ACC112 (cell line): ENCODE measurements around the gene CNTN4.
"Not testable (repeated sequence)": the region's sequence is repeated elsewhere in the genome, so short reads cannot be mapped to it uniquely, and the experiment has no call there.

Source experiments
- H2AFZ ChIP-seq: fragments of 200-600 bp; sonication (generic); one replicate; pipeline ENCODE4 v1.6.0; 2017; ENCODE audit warnings: antibody characterized with exemption, low read length; ENCODE audit not compliant: unreplicated experiment
- H3K27ac ChIP-seq: fragments of 200-600 bp; sonication (generic); 2 replicates; pipeline ENCODE4 v1.5.1; 2014; ENCODE audit warnings: low read depth, mild to moderate bottlenecking, antibody characterized with exemption, low read length, moderate library complexity
- H3K27me3 ChIP-seq: fragments of 200-600 bp; sonication (generic); 2 replicates; pipeline ENCODE4 v1.6.1; 2014; ENCODE audit warnings: mild to moderate bottlenecking, antibody characterized with exemption, low read length, moderate library complexity, mixed read lengths; ENCODE audit not compliant: insufficient read depth
- H3K36me3 ChIP-seq: fragments of 200-600 bp; sonication (generic); 2 replicates; pipeline ENCODE4 v1.6.1; 2016; ENCODE audit warnings: mild to moderate bottlenecking, antibody characterized with exemption, low read length, moderate library complexity, mixed read lengths; ENCODE audit not compliant: insufficient read depth
- H3K4me1 ChIP-seq: fragments of 200-600 bp; sonication (generic); one replicate; pipeline ENCODE4 v1.6.1; 2016; ENCODE audit warnings: low read length, mixed read lengths; ENCODE audit not compliant: insufficient read depth, unreplicated experiment, control insufficient read depth
- H3K4me3 ChIP-seq: fragments of 200-600 bp; sonication (generic); 2 replicates; pipeline ENCODE4 v1.5.1; 2014; ENCODE audit warnings: mild to moderate bottlenecking, low read depth, low read length
- H3K79me2 ChIP-seq: fragments of 200-600 bp; sonication (generic); one replicate; pipeline ENCODE4 v1.6.0; 2016; ENCODE audit warnings: low read length; ENCODE audit not compliant: control insufficient read depth, unreplicated experiment, insufficient read depth

The CNTN4 gene

GRCh38 chr3:2511356-2511755, 412.7 kb downstream of the CNTN4 start:
- Histone ChIP-seq H3K4me1 (no peaks in the 10 kb centered on the region), H3K27me3 (no peaks in the 10 kb centered on the region), H3K4me3 (no peak overlapping the region), H3K79me2 (no peaks in the 10 kb centered on the region), H3K36me3 (no peaks in the 10 kb centered on the region), H3K27ac (no peak overlapping the region), H2AFZ (no peak overlapping the region)

GRCh38 chr3:2512881-2513280, 414.2 kb downstream of the CNTN4 start:
- H3K27ac ChIP-seq: no peak overlapping the region
- H3K36me3 ChIP-seq: no peaks in the 10 kb centered on the region
- H3K79me2 ChIP-seq: no peaks in the 10 kb centered on the region
- no peak overlapping the region for H3K4me3 ChIP-seq
- no peak overlapping the region for H2AFZ ChIP-seq
- H3K4me1 ChIP-seq: no peaks in the 10 kb centered on the region
- no peaks in the 10 kb centered on the region for H3K27me3 ChIP-seq

DNA sequence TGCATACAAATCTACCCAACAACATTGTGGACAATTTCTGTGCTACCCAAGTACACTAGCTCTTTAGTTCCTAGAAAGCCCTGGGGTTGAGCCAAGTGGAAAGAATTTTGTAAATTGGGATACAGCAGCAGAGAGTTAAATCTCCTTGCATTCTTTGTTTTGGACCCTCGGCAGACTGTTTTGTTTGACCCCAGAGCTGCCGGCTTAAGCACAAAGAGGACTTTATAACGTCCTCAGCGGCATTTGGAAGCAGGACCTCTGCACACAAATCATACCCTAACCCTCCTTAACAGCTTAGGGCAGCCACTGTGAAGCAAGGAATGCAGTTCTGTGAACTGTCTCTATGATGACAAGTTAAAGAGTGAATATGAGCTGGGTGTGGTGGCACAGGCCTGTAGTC, 415.3 kb downstream of the CNTN4 start:
- Histone ChIP-seq H3K4me3 (no peak overlapping the region), H3K27ac (no peak overlapping the region)

GRCh38 chr3:2516762-2517441, 418.2 kb downstream of the CNTN4 start:
- Histone ChIP-seq H2AFZ (no peak overlapping the region), H3K27me3 (no peaks in the 10 kb centered on the region), H3K36me3 (no peaks in the 10 kb centered on the region), H3K27ac (no peak overlapping the region), H3K4me3 (no peak overlapping the region), H3K79me2 (no peaks in the 10 kb centered on the region), H3K4me1 (no peaks in the 10 kb centered on the region)

More for the DNA sequence above, 415.3 kb downstream of the CNTN4 start:
- Histone ChIP-seq H3K79me2 (no peaks in the 10 kb centered on the region), H2AFZ (no peak overlapping the region), H3K36me3 (no peaks in the 10 kb centered on the region), H3K4me1 (no peaks in the 10 kb centered on the region), H3K27me3 (no peaks in the 10 kb centered on the region)

GRCh38 chr3:2517500-2518172, 419.0 kb downstream of the CNTN4 start:
- Histone ChIP-seq H3K27ac (no peak overlapping the region), H2AFZ (no peak overlapping the region), H3K36me3 (no peaks in the 10 kb centered on the region), H3K4me3 (no peak overlapping the region), H3K27me3 (no peaks in the 10 kb centered on the region), H3K79me2 (no peaks in the 10 kb centered on the region), H3K4me1 (no peaks in the 10 kb centered on the region)

- H3K27ac ChIP-seq: no peak overlapping the region
- H3K4me3 ChIP-seq: no peak overlapping the region
These were observed 424.7 kb downstream of the CNTN4 start for GRCh38 chr3:2523281-2523836.

GRCh38 chr3:2525968-2526367, 427.3 kb downstream of the CNTN4 start:
- Histone ChIP-seq H3K36me3 (no peaks in the 10 kb centered on the region), H3K79me2 (no peaks in the 10 kb centered on the region), H3K4me1 (no peaks in the 10 kb centered on the region), H2AFZ (no peak overlapping the region), H3K27me3 (no peaks in the 10 kb centered on the region), H3K4me3 (no peak overlapping the region), H3K27ac (no peak overlapping the region)

More at GRCh38 chr3:2523281-2523836, 424.7 kb downstream of the CNTN4 start:
- no peaks in the 10 kb centered on the region for H3K79me2 ChIP-seq
- H3K4me1 ChIP-seq: no peaks in the 10 kb centered on the region
- H2AFZ ChIP-seq: no peak overlapping the region
- no peaks in the 10 kb centered on the region for H3K36me3 ChIP-seq
- no peaks in the 10 kb centered on the region for H3K27me3 ChIP-seq

GRCh38 chr3:2526926-2527325, 428.3 kb downstream of the CNTN4 start:
- H3K4me3 ChIP-seq: no peak overlapping the region
- H2AFZ ChIP-seq: no peak overlapping the region

DNA sequence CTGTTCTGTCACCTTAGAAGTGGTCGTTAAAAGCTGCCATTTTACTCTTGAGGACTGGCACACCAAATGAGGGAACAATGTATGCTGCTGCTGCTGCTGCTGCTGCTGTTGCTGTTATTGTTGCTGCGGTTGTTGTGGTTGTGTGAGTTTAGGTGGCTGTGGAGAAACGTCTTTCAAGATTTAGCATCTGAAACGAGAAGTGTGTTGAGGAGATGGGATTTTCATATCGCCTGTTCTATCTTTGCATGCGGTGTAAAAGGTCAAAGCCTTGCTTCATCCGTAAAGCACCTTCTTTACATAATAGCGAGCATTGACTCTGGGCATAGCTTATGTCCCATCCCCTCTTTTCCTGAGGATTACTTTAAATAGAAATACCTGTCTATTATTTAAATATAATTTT, 428.7 kb downstream of the CNTN4 start:
- H3K36me3 ChIP-seq, H3K4me3 ChIP-seq, H3K27me3 ChIP-seq, H3K4me1 ChIP-seq, H2AFZ ChIP-seq, H3K79me2 ChIP-seq, H3K27ac ChIP-seq: not testable (repeated sequence)

More at GRCh38 chr3:2526926-2527325, 428.3 kb downstream of the CNTN4 start:
- no peaks in the 10 kb centered on the region for H3K79me2 ChIP-seq
- no peak overlapping the region for H3K27ac ChIP-seq
- H3K27me3 ChIP-seq: no peaks in the 10 kb centered on the region
- no peaks in the 10 kb centered on the region for H3K36me3 ChIP-seq
- H3K4me1 ChIP-seq: no peaks in the 10 kb centered on the region

DNA sequence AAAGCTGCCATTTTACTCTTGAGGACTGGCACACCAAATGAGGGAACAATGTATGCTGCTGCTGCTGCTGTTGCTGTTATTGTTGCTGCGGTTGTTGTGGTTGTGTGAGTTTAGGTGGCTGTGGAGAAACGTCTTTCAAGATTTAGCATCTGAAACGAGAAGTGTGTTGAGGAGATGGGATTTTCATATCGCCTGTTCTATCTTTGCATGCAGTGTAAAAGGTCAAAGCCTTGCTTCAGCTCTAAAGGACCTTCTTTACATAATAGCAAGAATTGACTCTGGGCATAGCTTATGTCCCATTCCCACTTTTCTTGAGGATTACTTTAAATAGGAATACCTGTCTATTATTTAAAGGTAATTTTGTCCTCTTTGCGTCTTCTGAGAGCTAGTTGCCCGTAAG, 436.1 kb downstream of the CNTN4 start:
- not testable (repeated sequence) for H3K79me2 ChIP-seq, H2AFZ ChIP-seq, H3K4me3 ChIP-seq, H3K4me1 ChIP-seq, H3K27ac ChIP-seq, H3K36me3 ChIP-seq, H3K27me3 ChIP-seq

GRCh38 chr3:2535206-2535605, 436.5 kb downstream of the CNTN4 start:
- Histone ChIP-seq H3K4me3 (no peak overlapping the region), H2AFZ (no peak overlapping the region), H3K4me1 (no peaks in the 10 kb centered on the region), H3K27ac (no peak overlapping the region), H3K79me2 (no peaks in the 10 kb centered on the region), H3K27me3 (no peaks in the 10 kb centered on the region), H3K36me3 (no peaks in the 10 kb centered on the region)
